IMR-90 (cell line): ENCODE data around the gene ESPL1. TPM values are rescaled to one million over a fixed set of nuclear protein-coding genes. Genes with fewer than 3 reads are reported as not detected.

Experiments
- POLR2A ChIP-seq: IDR thresholded peaks from 2 replicates; pipeline ENCODE4 v1.6.1; 2012; ENCODE audit warnings: mild to moderate bottlenecking, low read depth, low read length
- polyA plus RNA-seq, 3 experiments: library from polyadenylated mRNA; depleted of rRNA; stranded (reverse); fragments of >200 nt; gene quantifications; 2 replicates each; pipeline ENCODE4 v1.2.3, GENCODE V29; 2012; ENCODE audit warnings: low replicate concordance in 1 of 3
- total RNA-seq: library from RNA; depleted of rRNA; stranded (reverse); fragments of >200 nt; gene quantifications from 2 replicates; pipeline ENCODE4 v1.2.3, GENCODE V29; 2012
- TF ChIP-seq, protein P1 (sequence below): conservative IDR thresholded peaks from 2 replicates; pipeline ENCODE4 v1.5.1; 2012; ENCODE audit warnings: mild to moderate bottlenecking, low read depth, low read length, improper control_type of control experiment

Gene ESPL1
- total and polyA plus RNA-seq, 2 of the 4 experiments (the other 2 are of a cell fraction), result 6.5 to 9.2 TPM

DNA sequence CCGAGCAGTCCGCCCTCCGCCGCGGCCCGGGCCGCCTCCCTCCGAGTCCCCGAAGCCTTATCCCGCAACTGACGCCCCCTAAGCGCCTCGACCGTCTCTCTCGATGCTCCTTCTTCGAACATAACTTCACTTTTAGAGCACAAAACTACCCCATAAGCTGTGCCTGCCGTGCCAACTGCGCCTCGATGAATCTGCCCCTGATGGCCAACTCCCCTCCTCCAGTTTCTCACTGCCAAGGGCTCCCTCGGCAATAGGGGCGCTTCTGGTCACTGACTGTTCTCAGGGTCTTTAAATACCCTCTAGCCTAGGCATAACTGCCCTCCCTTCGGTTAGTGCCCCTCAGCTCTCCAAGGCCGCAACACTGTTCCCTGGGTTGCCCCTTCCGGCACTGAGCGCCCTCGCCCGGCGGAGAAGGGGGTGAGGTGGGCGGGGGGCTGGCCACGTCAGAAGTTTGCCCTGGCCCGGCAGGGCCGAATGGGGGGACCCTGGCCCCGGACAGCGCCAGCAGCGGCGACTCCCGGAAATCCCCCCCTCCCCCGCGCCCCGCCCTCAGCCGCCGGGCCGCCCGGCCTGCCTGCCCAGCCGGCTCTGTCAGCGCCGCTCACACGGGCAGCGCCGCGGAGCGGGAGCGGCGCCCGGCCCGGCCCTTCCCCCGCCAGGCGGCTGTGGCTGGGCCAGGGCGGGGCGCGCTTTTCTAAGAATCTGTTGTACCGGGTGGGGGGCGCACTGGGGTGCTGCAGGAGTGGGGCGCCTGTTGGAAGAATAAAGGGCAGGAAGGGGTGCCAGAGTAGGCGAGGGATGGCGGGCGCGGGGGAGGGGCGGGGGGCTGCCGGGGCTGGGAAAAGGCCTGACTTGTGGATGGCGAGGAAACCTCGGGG, 46.7 kb upstream of the ESPL1 start (continued):
- TF ChIP-seq, protein P1, sequence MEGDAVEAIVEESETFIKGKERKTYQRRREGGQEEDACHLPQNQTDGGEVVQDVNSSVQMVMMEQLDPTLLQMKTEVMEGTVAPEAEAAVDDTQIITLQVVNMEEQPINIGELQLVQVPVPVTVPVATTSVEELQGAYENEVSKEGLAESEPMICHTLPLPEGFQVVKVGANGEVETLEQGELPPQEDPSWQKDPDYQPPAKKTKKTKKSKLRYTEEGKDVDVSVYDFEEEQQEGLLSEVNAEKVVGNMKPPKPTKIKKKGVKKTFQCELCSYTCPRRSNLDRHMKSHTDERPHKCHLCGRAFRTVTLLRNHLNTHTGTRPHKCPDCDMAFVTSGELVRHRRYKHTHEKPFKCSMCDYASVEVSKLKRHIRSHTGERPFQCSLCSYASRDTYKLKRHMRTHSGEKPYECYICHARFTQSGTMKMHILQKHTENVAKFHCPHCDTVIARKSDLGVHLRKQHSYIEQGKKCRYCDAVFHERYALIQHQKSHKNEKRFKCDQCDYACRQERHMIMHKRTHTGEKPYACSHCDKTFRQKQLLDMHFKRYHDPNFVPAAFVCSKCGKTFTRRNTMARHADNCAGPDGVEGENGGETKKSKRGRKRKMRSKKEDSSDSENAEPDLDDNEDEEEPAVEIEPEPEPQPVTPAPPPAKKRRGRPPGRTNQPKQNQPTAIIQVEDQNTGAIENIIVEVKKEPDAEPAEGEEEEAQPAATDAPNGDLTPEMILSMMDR, result peak; percentile 11; the same call in 1 of the 2 replicates
- peak; percentile 62 for TF ChIP-seq POLR2A
